CD4-positive, CD25-positive, alpha-beta regulatory T cell (primary cell): ENCODE measurements around the gene CS. TPM values are rescaled to one million over a fixed set of nuclear protein-coding genes. Genes with fewer than 3 reads are reported as not detected.

Experiments
- ATAC-seq, 2 donors: fragments of 150-1000 bp; cut with Tn5 transposase; one replicate each; pipeline ENCODE4 v1.10.0; 2021; ENCODE audit warnings: low read depth in 2 of 2, moderate number of reproducible peaks in 2 of 2, moderate library complexity in 1 of 2
- DNase-seq, 3 donors: peaks; one replicate each; pipeline versions ENCODE4 v3.0.0 to v3.0.0-alpha.2; 2012 to 2022; ENCODE audit warnings: mixed read lengths in 1 of 3
- H3K27ac ChIP-seq: one replicate; pipeline ENCODE4 v1.7.0; 2013; ENCODE audit warnings: mild to moderate bottlenecking, low read length; ENCODE audit not compliant: insufficient read depth, poor library complexity, severe bottlenecking
- H3K27me3 ChIP-seq: one replicate; pipeline ENCODE4 v1.7.0; 2013; ENCODE audit warnings: low read length; ENCODE audit not compliant: control insufficient read depth, insufficient read depth
- H3K36me3 ChIP-seq: one replicate; pipeline ENCODE4 v1.7.0; 2013; ENCODE audit warnings: mild to moderate bottlenecking, low read length, moderate library complexity; ENCODE audit not compliant: control insufficient read depth, insufficient read depth
- H3K4me1 ChIP-seq: 2 replicates; pipeline ENCODE4 v1.7.0; 2013; ENCODE audit warnings: mild to moderate bottlenecking, low read length; ENCODE audit not compliant: insufficient read depth, control insufficient read depth, poor library complexity, severe bottlenecking
- H3K4me3 ChIP-seq: one replicate; pipeline ENCODE4 v1.7.0; 2013; ENCODE audit warnings: low read depth, mild to moderate bottlenecking, low read length, moderate library complexity
- H3K9me3 ChIP-seq, 2 experiments: 1 replicate in 1 of 2; 2 replicates in 1 of 2; pipeline ENCODE4 v1.7.0; 2013; ENCODE audit warnings: low read length in 2 of 2, mild to moderate bottlenecking in 1 of 2, moderate library complexity in 1 of 2; ENCODE audit not compliant: control insufficient read depth in 2 of 2
- H3K27ac Mint-ChIP-seq, 3 donors: one replicate each; pipeline ENCODE4 v1.8.0; 2020 to 2022; ENCODE audit warnings: mild to moderate bottlenecking in 3 of 3, mixed read lengths in 3 of 3, moderate library complexity in 2 of 3
- H3K27me3 Mint-ChIP-seq: one replicate; pipeline ENCODE4 v1.8.0; 2022; ENCODE audit warnings: mild to moderate bottlenecking, mixed read lengths
- H3K36me3 Mint-ChIP-seq: one replicate; pipeline ENCODE4 v1.8.0; 2020; ENCODE audit warnings: mixed read lengths
- H3K4me1 Mint-ChIP-seq, 4 donors: one replicate each; pipeline ENCODE4 v1.8.0; 2020 to 2022; ENCODE audit warnings: mixed read lengths in 4 of 4, mild to moderate bottlenecking in 1 of 4
- H3K4me3 Mint-ChIP-seq, 4 donors: one replicate each; pipeline ENCODE4 v1.8.0; 2020 to 2022; ENCODE audit warnings: mild to moderate bottlenecking in 4 of 4, mixed read lengths in 4 of 4, moderate library complexity in 3 of 4
- H3K9me3 Mint-ChIP-seq, 7 donors: one replicate each; pipeline ENCODE4 v1.8.0; 2020 to 2022; ENCODE audit warnings: mixed read lengths in 7 of 7, mild to moderate bottlenecking in 3 of 7, moderate library complexity in 2 of 7
- polyA plus RNA-seq, 4 donors: library from polyadenylated mRNA; unstranded; fragments of 300-500 nt; fragmentation: Illumina TruSeq; gene quantifications; one replicate each; pipeline ENCODE4 v1.2.3, GENCODE V29; 2021
- total RNA-seq: library from RNA; stranded (reverse); gene quantifications from one replicate; pipeline ENCODE4 v1.2.3, GENCODE V29; 2022

The CS gene
- total and polyA plus RNA-seq, 5 donors from 2014 or later: 69.3 to 173 (median 77.3) TPM

DNA sequence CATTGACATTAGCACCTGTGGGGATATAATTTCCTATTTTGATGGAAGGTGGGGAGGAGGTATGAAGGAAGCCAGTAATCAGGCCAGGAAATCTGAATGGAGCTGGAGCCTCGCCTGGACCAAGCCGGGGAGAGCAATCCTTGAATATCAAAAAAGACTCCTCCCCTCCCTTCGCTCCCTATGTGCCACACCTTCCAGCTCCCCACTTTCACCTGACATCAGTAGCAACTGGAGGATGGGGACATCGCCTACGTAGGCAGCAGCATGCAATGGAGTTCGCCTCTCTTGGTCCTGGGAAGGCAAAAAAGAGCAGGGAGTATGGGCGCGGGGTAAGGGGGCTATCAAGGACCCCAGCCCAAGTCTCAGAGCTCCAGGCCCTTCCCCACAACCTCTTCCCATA lies 43.1 kb downstream of the CS start:
- peak overlapping the region; percentile 73 for H3K4me3 ChIP-seq
- no peak for ATAC-seq
- H3K9me3 Mint-ChIP-seq: no peaks in the 10 kb centered on the region
- no peak overlapping the region for H3K27ac ChIP-seq
- no peaks in the 10 kb centered on the region for H3K27me3 ChIP-seq
- peaks cover 0 to 35% (median 25%) of the 10 kb centered on the region in 4 donors for H3K4me1 Mint-ChIP-seq
- peak overlapping the region; percentile 26 to 69 (median 41) for H3K27ac Mint-ChIP-seq
- peaks cover 27% of the 10 kb centered on the region for H3K4me1 ChIP-seq
- H3K4me3 Mint-ChIP-seq: peak overlapping the region; percentile 82 to 92 (median 90)
- no peaks in the 10 kb centered on the region for H3K9me3 ChIP-seq
- H3K36me3 ChIP-seq: peaks cover 34% of the 10 kb centered on the region
- peaks cover 4% of the 10 kb centered on the region for H3K27me3 Mint-ChIP-seq
- DNase-seq: no peak
- peaks cover 29% of the 10 kb centered on the region for H3K36me3 Mint-ChIP-seq

GRCh38 chr12:56256326-56256960 lies 43.7 kb downstream of the CS start:
- no peak for ATAC-seq
- Mint-ChIP-seq H3K4me1 (peaks cover 0 to 32% (median 24%) of the 10 kb centered on the region in 4 donors), H3K9me3 (no peaks in the 10 kb centered on the region), H3K27ac (peak overlapping the region in 1 of 3 donors; percentile 69), H3K36me3 (peaks cover 32% of the 10 kb centered on the region), H3K27me3 (peaks cover 4% of the 10 kb centered on the region), H3K4me3 (peak overlapping the region; percentile 82 to 92 (median 90))
- H3K4me3 ChIP-seq: no peak overlapping the region
- H3K27ac ChIP-seq: no peak overlapping the region
- H3K36me3 ChIP-seq: peaks cover 40% of the 10 kb centered on the region
- H3K27me3 ChIP-seq: no peaks in the 10 kb centered on the region
- peaks cover 27% of the 10 kb centered on the region for H3K4me1 ChIP-seq
- DNase-seq: no peak
- H3K9me3 ChIP-seq: no peaks in the 10 kb centered on the region

DNA sequence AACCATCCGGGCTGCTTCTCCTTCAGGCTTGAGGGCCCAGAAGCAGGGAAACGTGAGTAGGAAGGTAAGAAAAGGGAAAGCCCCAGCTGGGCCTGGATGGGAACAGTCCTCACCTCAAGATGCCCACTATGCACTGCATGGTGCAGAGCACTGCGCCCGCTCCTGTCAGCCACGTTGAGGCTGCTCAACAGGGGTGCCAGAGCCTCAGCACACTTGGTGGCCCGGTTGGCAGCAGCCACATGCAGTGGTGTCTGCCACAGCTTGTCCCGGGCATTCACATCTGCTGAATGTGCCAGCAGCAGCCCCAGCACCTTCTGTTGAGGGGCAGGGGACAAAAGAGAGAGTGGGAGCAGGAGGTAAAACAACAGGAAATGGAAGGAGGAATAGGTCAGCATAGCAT lies 44.5 kb downstream of the CS start:
- no peaks in the 10 kb centered on the region for H3K27me3 ChIP-seq
- ATAC-seq (no peak), DNase-seq (no peak)
- Mint-ChIP-seq H3K9me3 (no peaks in the 10 kb centered on the region), H3K36me3 (peaks cover 32% of the 10 kb centered on the region), H3K27me3 (peaks cover 4% of the 10 kb centered on the region), H3K27ac (no peak overlapping the region), H3K4me1 (peaks cover 0 to 31% (median 23%) of the 10 kb centered on the region in 4 donors), H3K4me3 (peak overlapping the region in 3 of 4 donors; percentile 15 to 91 (median 38))
- H3K36me3 ChIP-seq: peaks cover 40% of the 10 kb centered on the region
- peaks cover 27% of the 10 kb centered on the region for H3K4me1 ChIP-seq
- H3K27ac ChIP-seq: no peak overlapping the region
- no peaks in the 10 kb centered on the region for H3K9me3 ChIP-seq
- H3K4me3 ChIP-seq: no peak overlapping the region

DNA sequence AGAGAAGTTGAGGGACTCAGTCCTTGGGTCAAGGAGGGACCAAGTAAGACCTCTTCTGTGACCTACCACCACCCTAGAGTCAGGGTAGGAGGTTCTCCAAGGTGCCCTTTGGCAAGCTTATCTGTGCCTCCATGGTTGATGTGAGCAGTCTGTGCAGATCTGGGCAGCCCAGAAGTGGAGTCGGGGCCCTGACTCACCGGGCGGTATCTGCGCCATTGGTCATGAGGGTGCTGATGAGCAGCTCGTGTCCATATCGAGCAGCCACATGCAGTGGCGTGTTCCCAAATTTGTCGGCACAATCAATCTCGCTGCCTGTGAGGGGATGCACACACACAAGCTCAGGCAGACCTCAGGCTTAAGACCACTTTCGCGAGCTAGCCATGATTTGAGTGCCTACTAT lies 47.0 kb downstream of the CS start:
- H3K4me1 ChIP-seq: peaks cover 18% of the 10 kb centered on the region
- Mint-ChIP-seq H3K27me3 (no peaks in the 10 kb centered on the region), H3K36me3 (peaks cover 37% of the 10 kb centered on the region), H3K4me1 (peaks cover 0 to 24% (median 17%) of the 10 kb centered on the region in 4 donors), H3K27ac (no peak overlapping the region), H3K9me3 (no peaks in the 10 kb centered on the region), H3K4me3 (no peak overlapping the region)
- H3K4me3 ChIP-seq: no peak overlapping the region
- no peak overlapping the region for H3K27ac ChIP-seq
- ATAC-seq (no peak), DNase-seq (no peak)
- no peaks in the 10 kb centered on the region for H3K27me3 ChIP-seq
- H3K9me3 ChIP-seq: no peaks in the 10 kb centered on the region
- peaks cover 64% of the 10 kb centered on the region for H3K36me3 ChIP-seq

- peaks cover 69% of the 10 kb centered on the region for H3K36me3 ChIP-seq
- no peak for ATAC-seq
These were observed 47.5 kb downstream of the CS start for GRCh38 chr12:56252649-56253048.

GRCh38 chr12:56248711-56249110 lies 51.4 kb downstream of the CS start:
- Histone ChIP-seq H3K9me3 (no peaks in the 10 kb centered on the region), H3K27me3 (no peaks in the 10 kb centered on the region), H3K27ac (no peak overlapping the region), H3K4me3 (no peak overlapping the region), H3K4me1 (no peaks in the 10 kb centered on the region), H3K36me3 (peaks cover 81% of the 10 kb centered on the region)
- ATAC-seq (no peak), DNase-seq (no peak)
- Mint-ChIP-seq H3K36me3 (peaks cover 46% of the 10 kb centered on the region), H3K27ac (peak overlapping the region in 1 of 3 donors; percentile 78), H3K9me3 (no peaks in the 10 kb centered on the region), H3K27me3 (no peaks in the 10 kb centered on the region), H3K4me1 (no peaks in the 10 kb centered on the region), H3K4me3 (no peak overlapping the region)

More at GRCh38 chr12:56252649-56253048, 47.5 kb downstream of the CS start:
- Histone ChIP-seq H3K4me3 (no peak overlapping the region), H3K4me1 (peaks cover 16% of the 10 kb centered on the region), H3K27ac (no peak overlapping the region), H3K9me3 (no peaks in the 10 kb centered on the region), H3K27me3 (no peaks in the 10 kb centered on the region)
- Mint-ChIP-seq H3K36me3 (peaks cover 37% of the 10 kb centered on the region), H3K9me3 (no peaks in the 10 kb centered on the region), H3K4me3 (no peak overlapping the region), H3K27ac (no peak overlapping the region), H3K4me1 (peaks cover 0 to 24% (median 17%) of the 10 kb centered on the region in 4 donors), H3K27me3 (no peaks in the 10 kb centered on the region)
- no peak for DNase-seq

GRCh38 chr12:56247923-56248322 lies 52.2 kb downstream of the CS start:
- no peak overlapping the region for H3K27ac Mint-ChIP-seq
- ATAC-seq: no peak
- H3K27me3 Mint-ChIP-seq: no peaks in the 10 kb centered on the region

GRCh38 chr12:56244494-56244893 lies 55.6 kb downstream of the CS start:
- Mint-ChIP-seq H3K4me3 (no peak overlapping the region), H3K27ac (no peak overlapping the region)

More at GRCh38 chr12:56247923-56248322, 52.2 kb downstream of the CS start:
- H3K4me1 ChIP-seq: no peaks in the 10 kb centered on the region
- no peak overlapping the region for H3K4me3 ChIP-seq
- no peaks in the 10 kb centered on the region for H3K27me3 ChIP-seq
- H3K36me3 ChIP-seq: peaks cover 81% of the 10 kb centered on the region
- no peaks in the 10 kb centered on the region for H3K9me3 Mint-ChIP-seq
- H3K4me3 Mint-ChIP-seq: no peak overlapping the region
- no peaks in the 10 kb centered on the region for H3K4me1 Mint-ChIP-seq
- H3K27ac ChIP-seq: no peak overlapping the region
- peaks cover 40% of the 10 kb centered on the region for H3K36me3 Mint-ChIP-seq
- DNase-seq: no peak
- no peaks in the 10 kb centered on the region for H3K9me3 ChIP-seq

More at GRCh38 chr12:56244494-56244893, 55.6 kb downstream of the CS start:
- H3K27me3 ChIP-seq: no peaks in the 10 kb centered on the region
- H3K4me3 ChIP-seq: no peak overlapping the region
- ATAC-seq (no peak), DNase-seq (no peak)
- Mint-ChIP-seq H3K27me3 (no peaks in the 10 kb centered on the region), H3K4me1 (no peaks in the 10 kb centered on the region), H3K36me3 (peaks cover 35% of the 10 kb centered on the region), H3K9me3 (no peaks in the 10 kb centered on the region)
- H3K4me1 ChIP-seq: no peaks in the 10 kb centered on the region
- no peak overlapping the region for H3K27ac ChIP-seq
- H3K36me3 ChIP-seq: peaks cover 79% of the 10 kb centered on the region
- H3K9me3 ChIP-seq: no peaks in the 10 kb centered on the region
